VCaP (cell line): ENCODE data around the gene PARVG.

Experiments used
- H3K27ac ChIP-seq: fragments of 450-650 bp; 2 replicates; pipeline ENCODE4 v1.5.1; 2017
- TF ChIP-seq, protein P1 (sequence below): fragments of 450-650 bp; conservative IDR thresholded peaks from 2 replicates; pipeline ENCODE4 v1.5.1; 2017; ENCODE audit warnings: mild to moderate bottlenecking, moderate library complexity

Gene PARVG

GRCh38 chr22:44155115-44155514 lies 25.6 kb upstream of the PARVG start:
- TF ChIP-seq, protein P1, sequence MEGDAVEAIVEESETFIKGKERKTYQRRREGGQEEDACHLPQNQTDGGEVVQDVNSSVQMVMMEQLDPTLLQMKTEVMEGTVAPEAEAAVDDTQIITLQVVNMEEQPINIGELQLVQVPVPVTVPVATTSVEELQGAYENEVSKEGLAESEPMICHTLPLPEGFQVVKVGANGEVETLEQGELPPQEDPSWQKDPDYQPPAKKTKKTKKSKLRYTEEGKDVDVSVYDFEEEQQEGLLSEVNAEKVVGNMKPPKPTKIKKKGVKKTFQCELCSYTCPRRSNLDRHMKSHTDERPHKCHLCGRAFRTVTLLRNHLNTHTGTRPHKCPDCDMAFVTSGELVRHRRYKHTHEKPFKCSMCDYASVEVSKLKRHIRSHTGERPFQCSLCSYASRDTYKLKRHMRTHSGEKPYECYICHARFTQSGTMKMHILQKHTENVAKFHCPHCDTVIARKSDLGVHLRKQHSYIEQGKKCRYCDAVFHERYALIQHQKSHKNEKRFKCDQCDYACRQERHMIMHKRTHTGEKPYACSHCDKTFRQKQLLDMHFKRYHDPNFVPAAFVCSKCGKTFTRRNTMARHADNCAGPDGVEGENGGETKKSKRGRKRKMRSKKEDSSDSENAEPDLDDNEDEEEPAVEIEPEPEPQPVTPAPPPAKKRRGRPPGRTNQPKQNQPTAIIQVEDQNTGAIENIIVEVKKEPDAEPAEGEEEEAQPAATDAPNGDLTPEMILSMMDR, result no peak
- no peak overlapping the region for H3K27ac ChIP-seq

GRCh38 chr22:44157916-44158618 lies 22.7 kb upstream of the PARVG start:
- TF ChIP-seq, protein P1, result no peak
- H3K27ac ChIP-seq, result no peak overlapping the region

- TF ChIP-seq, protein P1, result no peak
- no peak overlapping the region for H3K27ac ChIP-seq
These were observed 21.9 kb upstream of the PARVG start for GRCh38 chr22:44158816-44159215.

DNA sequence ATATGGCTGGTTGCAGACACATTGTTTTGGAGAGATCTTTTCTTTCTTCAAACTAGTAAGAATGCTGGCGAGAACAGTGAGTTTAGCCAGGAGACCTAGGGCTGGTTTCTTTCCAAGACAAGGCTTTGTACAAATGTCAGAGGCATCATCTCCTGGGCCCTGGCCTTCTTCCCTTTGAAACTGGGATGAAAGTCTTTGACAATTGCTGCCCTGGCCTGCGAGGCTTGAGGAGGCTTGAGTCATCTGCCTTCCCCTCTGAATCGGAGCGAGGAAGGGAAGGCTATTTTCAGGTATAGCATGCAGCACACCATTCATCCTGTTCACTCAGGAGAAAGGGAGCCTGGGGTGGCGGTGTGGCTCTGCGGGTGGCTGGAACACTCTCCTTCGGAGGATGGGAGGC lies 21.5 kb upstream of the PARVG start:
- no peak overlapping the region for H3K27ac ChIP-seq
- TF ChIP-seq, protein P1, result no peak

GRCh38 chr22:44159811-44160210 lies 20.9 kb upstream of the PARVG start:
- no peak overlapping the region for H3K27ac ChIP-seq
- TF ChIP-seq, protein P1, result no peak

DNA sequence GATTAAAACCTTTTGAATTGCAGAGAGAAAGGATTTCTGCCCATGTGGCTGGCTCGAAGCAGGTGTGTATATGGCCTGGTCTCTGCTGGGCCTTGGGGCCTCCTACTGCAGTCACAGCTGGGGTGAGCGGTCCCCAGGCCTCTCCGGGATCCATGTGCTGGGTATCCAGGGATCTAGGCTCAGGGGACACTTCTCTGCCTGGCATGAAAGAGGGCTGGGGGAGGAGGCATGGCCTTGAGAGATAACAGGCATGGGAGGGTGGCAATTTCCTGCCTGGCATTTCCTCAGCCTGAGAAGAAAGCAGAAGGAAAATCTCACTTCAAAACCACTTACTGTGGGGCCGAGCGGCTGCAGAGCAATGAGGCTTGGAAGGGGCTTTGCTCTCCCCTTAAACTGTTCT lies 20.3 kb upstream of the PARVG start:
- TF ChIP-seq, protein P1, result no peak

DNA sequence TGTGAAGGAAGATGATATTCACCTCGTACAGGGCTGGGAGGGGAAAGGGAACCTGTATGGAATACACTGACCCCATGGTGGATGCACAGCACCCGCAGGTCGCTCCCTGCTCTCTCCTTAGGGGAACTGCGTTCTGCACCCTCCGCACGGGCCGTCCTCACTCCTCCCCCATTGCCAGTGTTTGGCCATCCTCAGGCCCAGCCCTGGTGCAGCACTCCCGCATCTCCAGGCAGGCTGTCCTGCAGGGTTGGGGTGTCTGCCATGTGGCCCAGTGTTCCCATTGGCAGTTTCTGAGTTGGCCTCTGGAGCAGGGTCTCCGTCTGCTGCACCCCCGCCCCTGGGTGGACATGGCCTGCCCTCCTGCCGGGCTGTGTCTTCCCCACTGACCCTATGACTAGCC lies 19.1 kb upstream of the PARVG start:
- TF ChIP-seq, protein P1, result no peak
- no peak overlapping the region for H3K27ac ChIP-seq

More for the DNA sequence above, 20.3 kb upstream of the PARVG start:
- no peak overlapping the region for H3K27ac ChIP-seq
